Measurements from ENCODE around the gene SORCS1. TPM values are rescaled to one million over a fixed set of nuclear protein-coding genes. Genes with fewer than 3 reads are reported as not detected.

SORCS1 gene
- total RNA-seq, 2 experiments from 2014 or later, result not detected

DNA sequence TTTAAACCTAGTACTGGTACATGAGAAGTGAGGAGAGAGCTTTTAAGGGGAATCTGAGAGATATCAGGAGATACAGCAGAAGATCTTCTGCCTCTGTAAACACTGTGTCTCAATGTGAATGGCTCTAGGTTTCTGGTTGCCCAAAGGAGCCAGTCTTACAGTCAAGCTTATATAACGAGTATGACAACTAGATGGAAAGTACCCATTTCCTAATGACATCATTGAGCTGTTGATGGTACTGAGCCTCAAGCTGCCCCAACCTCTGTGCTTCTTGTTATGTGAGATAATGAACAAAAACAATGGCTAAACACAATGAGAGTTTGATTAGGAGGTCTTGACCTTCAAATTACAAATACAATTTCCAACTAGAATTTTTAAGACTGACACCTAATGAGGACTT lies 451.5 kb downstream of the SORCS1 start:
- DNase-seq (no peak), ATAC-seq (ENCODE audit: poor library complexity) (no peak)
- Mint-ChIP-seq H3K4me3 (no peak overlapping the region), H3K36me3 (ENCODE audit: low read depth) (no peaks in the 10 kb centered on the region), H3K4me1 (ENCODE audit: low read depth) (no peaks in the 10 kb centered on the region), H3K27me3 (peaks cover 4% of the 10 kb centered on the region), H3K27ac (no peak overlapping the region), H3K9me3 (no peaks in the 10 kb centered on the region)
- POLR2A ChIA-PET, result no interaction called here
- TF ChIP-seq, protein P1, sequence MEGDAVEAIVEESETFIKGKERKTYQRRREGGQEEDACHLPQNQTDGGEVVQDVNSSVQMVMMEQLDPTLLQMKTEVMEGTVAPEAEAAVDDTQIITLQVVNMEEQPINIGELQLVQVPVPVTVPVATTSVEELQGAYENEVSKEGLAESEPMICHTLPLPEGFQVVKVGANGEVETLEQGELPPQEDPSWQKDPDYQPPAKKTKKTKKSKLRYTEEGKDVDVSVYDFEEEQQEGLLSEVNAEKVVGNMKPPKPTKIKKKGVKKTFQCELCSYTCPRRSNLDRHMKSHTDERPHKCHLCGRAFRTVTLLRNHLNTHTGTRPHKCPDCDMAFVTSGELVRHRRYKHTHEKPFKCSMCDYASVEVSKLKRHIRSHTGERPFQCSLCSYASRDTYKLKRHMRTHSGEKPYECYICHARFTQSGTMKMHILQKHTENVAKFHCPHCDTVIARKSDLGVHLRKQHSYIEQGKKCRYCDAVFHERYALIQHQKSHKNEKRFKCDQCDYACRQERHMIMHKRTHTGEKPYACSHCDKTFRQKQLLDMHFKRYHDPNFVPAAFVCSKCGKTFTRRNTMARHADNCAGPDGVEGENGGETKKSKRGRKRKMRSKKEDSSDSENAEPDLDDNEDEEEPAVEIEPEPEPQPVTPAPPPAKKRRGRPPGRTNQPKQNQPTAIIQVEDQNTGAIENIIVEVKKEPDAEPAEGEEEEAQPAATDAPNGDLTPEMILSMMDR (IDR thresholded peaks at IDR 0.05), result no peak
- Histone ChIP-seq H3K27me3 (ENCODE audit: control insufficient read depth in 1 of 2, insufficient read depth in 2 of 2, low read length in 2 of 2) (no peaks in the 10 kb centered on the region), H3K4me1 (ENCODE audit: insufficient read depth, low read length) (no peaks in the 10 kb centered on the region), H3K27ac (ENCODE audit: low read depth in 1 of 2, low read length in 2 of 2) (no peak overlapping the region), H3K36me3 (ENCODE audit: insufficient read depth, low read length) (no peaks in the 10 kb centered on the region), H3K9me3 (ENCODE audit: control insufficient read depth in 1 of 2, insufficient read depth in 1 of 2, low read length in 2 of 2) (no peaks in the 10 kb centered on the region), H3K4me3 (ENCODE audit: low read length) (no peak overlapping the region)
- CTCF ChIA-PET, result no interaction called here
- intact Hi-C loops (cut with DNase I, micrococcal nuclease), result no loop called here

DNA sequence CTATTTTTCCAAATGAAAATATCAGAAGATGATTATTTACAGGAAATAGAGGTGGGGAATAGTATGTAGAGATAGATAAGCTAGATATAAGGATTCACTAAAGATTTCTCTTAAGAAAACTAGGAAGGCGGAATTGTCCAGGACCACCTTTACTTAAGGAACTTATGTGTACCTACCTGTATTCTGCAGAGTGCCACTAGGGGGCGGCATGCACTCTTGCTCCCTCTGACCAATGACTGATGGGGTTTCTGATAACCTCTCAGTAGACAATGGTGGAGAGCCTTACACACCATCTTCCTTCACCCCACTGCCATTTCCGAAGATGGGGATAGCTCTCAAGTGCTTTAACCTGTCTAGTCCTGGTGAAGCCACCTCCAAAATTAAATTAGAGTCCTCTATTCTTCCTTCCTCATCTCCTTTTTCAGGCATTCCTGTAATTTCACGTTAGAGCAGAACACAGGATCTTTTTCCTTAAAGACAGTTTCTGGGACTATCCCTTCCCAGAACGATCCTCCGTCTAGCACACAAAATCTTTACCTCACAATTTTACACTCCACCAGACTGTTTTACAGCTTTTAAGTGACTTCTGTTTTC lies 453.1 kb downstream of the SORCS1 start:
- H3K36me3 ChIP-seq (ENCODE audit: insufficient read depth, low read length), result no peaks in the 10 kb centered on the region
- H3K4me1 Mint-ChIP-seq (ENCODE audit: low read depth), result no peaks in the 10 kb centered on the region
- no peak overlapping the region for H3K27ac ChIP-seq (ENCODE audit: low read depth in 1 of 2, low read length in 2 of 2)
- H3K4me3 ChIP-seq (ENCODE audit: low read length), result no peak overlapping the region
- TF ChIP-seq, protein P1 (IDR thresholded peaks at IDR 0.05), result peak; percentile 26
- H3K27me3 Mint-ChIP-seq, result peaks cover 4% of the 10 kb centered on the region
- ATAC-seq (ENCODE audit: poor library complexity) (no peak), DNase-seq (peak in 5 of 14 experiments; percentile 2 to 19 (median 11))
- intact Hi-C loops (cut with DNase I, micrococcal nuclease), result no loop called here
- ChIA-PET CTCF (no interaction called here), POLR2A (no interaction called here)
- H3K9me3 Mint-ChIP-seq, result no peaks in the 10 kb centered on the region
- no peaks in the 10 kb centered on the region for H3K4me1 ChIP-seq (ENCODE audit: insufficient read depth, low read length)
- no peaks in the 10 kb centered on the region for H3K36me3 Mint-ChIP-seq (ENCODE audit: low read depth)
- H3K27ac Mint-ChIP-seq, result no peak overlapping the region
- H3K27me3 ChIP-seq (ENCODE audit: control insufficient read depth in 1 of 2, insufficient read depth in 2 of 2, low read length in 2 of 2), result no peaks in the 10 kb centered on the region
- no peak overlapping the region for H3K4me3 Mint-ChIP-seq
- H3K9me3 ChIP-seq (ENCODE audit: control insufficient read depth in 1 of 2, insufficient read depth in 1 of 2, low read length in 2 of 2), result no peaks in the 10 kb centered on the region

DNA sequence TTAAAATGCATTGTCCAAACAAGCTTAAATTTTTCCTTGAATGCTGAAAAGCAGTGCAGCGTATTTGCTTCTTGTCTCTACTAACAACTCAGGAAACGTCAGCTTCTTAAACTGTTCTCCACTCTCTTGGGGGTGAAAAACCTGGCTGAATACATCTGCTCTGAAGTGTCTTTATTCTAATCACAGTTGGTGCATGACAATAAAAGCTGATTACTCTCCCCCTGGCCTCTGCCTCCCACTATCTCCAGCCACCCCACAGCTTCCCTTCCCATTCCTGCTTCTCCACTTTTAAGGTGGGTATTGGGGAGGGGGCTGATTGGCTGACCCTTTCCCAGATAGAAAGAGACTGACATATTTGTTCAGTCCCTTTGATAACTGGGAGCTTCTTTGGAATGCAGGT lies 456.0 kb downstream of the SORCS1 start:
- no peak overlapping the region for H3K27ac ChIP-seq (ENCODE audit: low read depth in 1 of 2, low read length in 2 of 2)
- H3K36me3 Mint-ChIP-seq (ENCODE audit: low read depth), result no peaks in the 10 kb centered on the region
- peaks cover 4% of the 10 kb centered on the region for H3K27me3 Mint-ChIP-seq
- ChIA-PET CTCF (no interaction called here), POLR2A (no interaction called here)
- no peaks in the 10 kb centered on the region for H3K4me1 Mint-ChIP-seq (ENCODE audit: low read depth)
- H3K27me3 ChIP-seq (ENCODE audit: control insufficient read depth in 1 of 2, insufficient read depth in 2 of 2, low read length in 2 of 2), result no peaks in the 10 kb centered on the region
- DNase-seq (no peak), ATAC-seq (ENCODE audit: poor library complexity) (no peak)
- no peaks in the 10 kb centered on the region for H3K9me3 ChIP-seq (ENCODE audit: control insufficient read depth in 1 of 2, insufficient read depth in 1 of 2, low read length in 2 of 2)
- H3K9me3 Mint-ChIP-seq, result no peaks in the 10 kb centered on the region
- H3K4me1 ChIP-seq (ENCODE audit: insufficient read depth, low read length), result no peaks in the 10 kb centered on the region
- no peak overlapping the region for H3K4me3 ChIP-seq (ENCODE audit: low read length)
- intact Hi-C loops (cut with DNase I, micrococcal nuclease), result no loop called here
- H3K36me3 ChIP-seq (ENCODE audit: insufficient read depth, low read length), result no peaks in the 10 kb centered on the region
- no peak overlapping the region for H3K27ac Mint-ChIP-seq
- H3K4me3 Mint-ChIP-seq, result no peak overlapping the region
- TF ChIP-seq, protein P1 (IDR thresholded peaks at IDR 0.05), result no peak

All from CD4-positive, alpha-beta T cell (primary cell).